GM12891 (cell line): Measurements from ENCODE around the gene TEX55. TPM values are rescaled to one million over a fixed set of nuclear protein-coding genes. Genes with fewer than 3 reads are reported as not detected.
"Not testable (repeated sequence)": the region's sequence is repeated elsewhere in the genome, so short reads cannot be mapped to it uniquely, and the experiment has no call there.

Experiments used
- DNase-seq: peaks from one replicate; pipeline ENCODE4 v3.0.0; 2011; ENCODE audit warnings: low spot score; ENCODE audit not compliant: insufficient read length
- FAIRE-seq: peaks from 2 replicates; lab custom pipeline; 2011; peaks lifted over from hg19 to GRCh38; lab: Jason Lieb, UNC
- PAX5 ChIP-seq: IDR thresholded peaks from 2 replicates; pipeline ENCODE4 v1.6.1; 2011; ENCODE audit warnings: low read length, moderate library complexity, mild to moderate bottlenecking; ENCODE audit not compliant: insufficient read depth, severe bottlenecking
- POLR2A ChIP-seq: IDR thresholded peaks from 2 replicates; pipeline ENCODE4 v1.6.1; 2011; ENCODE audit warnings: low read depth, low read length, control low read depth
- POLR2AphosphoS5 ChIP-seq: IDR thresholded peaks from 2 replicates; pipeline ENCODE4 v1.6.1; 2011; ENCODE audit warnings: low read depth, low read length, control low read depth
- POU2F2 ChIP-seq: IDR thresholded peaks from 2 replicates; pipeline ENCODE4 v1.6.1; 2011; ENCODE audit warnings: low read depth, mild to moderate bottlenecking, control low read depth, low read length, moderate library complexity
- SPI1 ChIP-seq: IDR thresholded peaks from 2 replicates; pipeline ENCODE4 v1.6.1; 2011; ENCODE audit warnings: low read depth, low read length, control low read depth
- TAF1 ChIP-seq: IDR thresholded peaks from 2 replicates; pipeline ENCODE4 v1.6.1; 2011; ENCODE audit warnings: low read depth, low read length, control low read depth
- polyA plus RNA-seq: library from polyadenylated mRNA; unstranded; fragments of >200 nt; gene quantifications from one replicate; pipeline ENCODE4 v1.2.1, GENCODE V29; 2012; ENCODE audit warnings: low read depth, missing spikeins, inconsistent platforms; ENCODE audit not compliant: missing spikeins

Gene TEX55
- not detected for polyA plus RNA-seq

DNA sequence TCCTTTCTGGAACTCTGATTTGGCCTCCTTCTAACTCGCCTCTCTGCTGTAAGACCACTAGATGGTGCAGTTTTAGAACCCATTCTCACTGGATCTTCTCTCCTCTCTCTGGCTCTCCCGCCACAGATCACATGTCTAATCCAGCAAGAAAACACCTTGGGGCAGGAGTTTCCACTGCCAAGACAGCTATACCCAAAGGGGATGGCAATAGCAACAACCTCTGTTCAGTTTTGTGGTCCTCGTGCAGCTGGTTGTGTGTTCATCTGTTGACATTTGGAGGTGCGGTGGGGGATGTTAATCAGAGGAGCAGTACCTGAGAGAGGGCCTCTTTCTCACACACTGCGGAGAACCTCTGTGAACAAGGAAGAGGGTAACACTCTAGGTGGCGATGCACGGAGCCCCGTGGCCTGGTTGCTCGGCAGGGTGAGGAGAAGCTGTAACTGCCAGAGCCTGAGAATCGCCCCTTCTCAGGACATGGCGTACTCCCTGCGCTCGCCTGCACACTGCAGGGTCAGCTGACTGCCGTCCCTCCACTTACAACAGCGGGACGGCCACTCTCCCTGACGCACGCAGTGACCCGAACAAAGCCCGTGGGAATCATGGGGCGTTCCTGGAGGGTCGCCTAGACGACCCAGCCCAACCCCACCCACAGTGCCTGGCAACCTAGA is at the start of gene TEX55:
Gene TEX55, plus strand, starts transcription at position 666 of the 668 bp plus-strand sequence. CDS start 25 bp downstream, outside the sequence.
- TF ChIP-seq POU2F2 (no peak), TAF1 (no peak), PAX5 (no peak), POLR2AphosphoS5 (no peak), POLR2A (no peak), SPI1 (no peak)
- FAIRE-seq (peak; percentile 72), DNase-seq (peak; percentile 25)

GRCh38 chr3:119098003-119098402 is 48.0 kb upstream of the TEX55 start:
- DNase-seq (no peak), FAIRE-seq (no peak)
- TF ChIP-seq SPI1 = no peak
- TF ChIP-seq PAX5 = no peak
- TF ChIP-seq TAF1 = no peak
- no peak for TF ChIP-seq POLR2A
- TF ChIP-seq POU2F2 = no peak
- TF ChIP-seq POLR2AphosphoS5 = no peak

DNA sequence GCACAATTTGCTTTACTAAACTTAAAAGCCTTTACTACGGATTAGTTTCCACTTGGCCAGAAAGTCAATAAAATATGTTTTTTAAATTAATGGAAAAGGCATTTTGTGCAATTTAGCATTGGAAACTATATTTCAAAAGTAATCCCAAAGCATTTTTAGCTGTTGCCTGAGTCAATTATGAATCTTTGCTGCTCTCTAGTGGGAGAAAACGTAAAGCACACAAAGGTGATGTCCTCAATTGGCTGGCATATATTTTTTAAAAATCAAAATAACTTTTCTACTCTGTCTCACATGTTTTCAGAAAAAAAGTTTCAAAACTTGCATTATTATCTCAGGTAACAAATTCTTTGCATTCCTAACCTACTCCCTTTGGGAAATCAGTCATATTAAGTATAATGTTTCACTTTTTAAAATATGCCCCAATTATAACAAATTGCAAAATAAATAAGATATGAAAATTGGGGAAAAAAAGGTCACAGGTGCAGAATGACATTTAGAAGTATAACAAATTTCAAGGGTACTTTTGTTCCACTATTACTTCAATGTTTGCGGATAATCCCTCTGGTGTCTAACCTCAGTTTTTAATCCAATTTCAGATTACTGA is 47.2 kb upstream of the TEX55 start:
- DNase-seq (no peak), FAIRE-seq (no peak)
- TF ChIP-seq POU2F2 = no peak
- no peak for TF ChIP-seq POLR2A
- TF ChIP-seq POLR2AphosphoS5 = no peak
- no peak for TF ChIP-seq SPI1
- no peak for TF ChIP-seq PAX5
- no peak for TF ChIP-seq TAF1

GRCh38 chr3:119099785-119100184 is 46.2 kb upstream of the TEX55 start:
- TF ChIP-seq POLR2AphosphoS5 = no peak
- TF ChIP-seq POLR2A = no peak
- no peak for TF ChIP-seq SPI1
- no peak for TF ChIP-seq POU2F2
- no peak for TF ChIP-seq TAF1
- no peak for TF ChIP-seq PAX5
- no peak for FAIRE-seq
- no peak for DNase-seq

- FAIRE-seq (no peak), DNase-seq (no peak)
- TF ChIP-seq SPI1 = no peak
- TF ChIP-seq POU2F2 = no peak
- no peak for TF ChIP-seq POLR2A
- TF ChIP-seq TAF1 = no peak
- no peak for TF ChIP-seq PAX5
- no peak for TF ChIP-seq POLR2AphosphoS5
Observed at GRCh38 chr3:119104031-119104430, 41.9 kb upstream of the TEX55 start.

DNA sequence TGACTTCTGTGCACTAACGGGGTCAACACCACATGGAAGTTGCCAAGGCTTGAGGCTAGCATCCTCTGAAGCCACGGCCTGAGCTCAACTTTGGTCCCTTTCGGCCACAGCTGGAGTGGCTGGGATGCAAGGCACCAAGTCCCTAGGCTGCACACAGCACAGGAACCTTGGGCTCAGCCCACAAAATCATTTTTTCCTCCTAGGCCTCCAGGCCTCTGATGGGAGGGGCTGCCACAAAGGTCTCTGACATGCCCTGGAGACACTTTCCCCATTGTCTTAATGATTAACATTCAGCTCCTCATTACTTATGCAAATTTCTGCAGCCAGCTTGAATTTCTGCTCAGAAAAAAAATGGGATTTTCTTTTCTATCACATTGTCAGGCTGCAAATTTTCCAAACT is 27.6 kb upstream of the TEX55 start:
- not testable (repeated sequence) for FAIRE-seq, DNase-seq

DNA sequence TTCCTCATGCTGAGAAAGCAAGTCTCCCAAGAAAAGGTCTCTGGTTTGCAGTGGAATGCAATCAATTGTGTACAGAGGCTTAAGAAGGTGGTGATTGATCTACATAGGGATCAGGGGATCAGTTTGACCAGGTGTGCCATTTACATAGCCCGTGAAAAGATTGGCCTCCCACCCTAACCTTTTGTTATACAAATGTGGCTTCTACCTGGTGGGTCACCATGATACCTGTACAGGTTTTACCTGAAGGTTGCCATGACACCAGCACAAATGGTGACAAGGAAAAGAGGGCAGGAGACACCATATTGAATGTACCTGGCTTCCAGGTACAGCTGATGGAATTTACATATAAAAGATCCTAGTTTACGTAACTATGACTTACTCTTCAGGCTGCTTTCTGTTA is 25.5 kb upstream of the TEX55 start:
- no peak for FAIRE-seq
- no peak for TF ChIP-seq TAF1
- no peak for DNase-seq

- FAIRE-seq = no peak
- DNase-seq = no peak
- TF ChIP-seq POLR2AphosphoS5 (no peak), POU2F2 (no peak), SPI1 (no peak), TAF1 (no peak), PAX5 (no peak), POLR2A (no peak)
Observed at GRCh38 chr3:119122350-119122749, 23.6 kb upstream of the TEX55 start.

DNA sequence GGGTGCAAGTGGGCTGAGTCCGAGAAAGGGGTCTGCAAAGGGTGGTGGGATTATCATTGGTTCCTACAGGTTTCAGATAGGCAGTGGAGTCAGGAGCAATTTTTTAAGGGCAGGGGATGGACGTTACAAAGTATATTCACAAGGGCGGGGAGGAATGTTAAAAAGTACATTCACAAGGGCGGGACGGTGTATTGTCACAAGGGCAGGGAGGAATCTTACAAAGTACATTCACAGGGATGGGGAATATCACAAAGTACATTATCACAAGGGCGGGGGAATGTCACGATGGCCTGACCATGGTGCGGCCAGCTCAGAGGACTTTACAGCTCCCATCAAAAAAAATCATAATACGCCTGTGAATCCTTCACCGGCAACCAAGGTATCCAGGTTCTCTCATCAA is 20.6 kb upstream of the TEX55 start:
- FAIRE-seq (no peak), DNase-seq (no peak)
- TF ChIP-seq POU2F2 (no peak), POLR2A (no peak), POLR2AphosphoS5 (no peak), PAX5 (no peak), TAF1 (no peak), SPI1 (no peak)

DNA sequence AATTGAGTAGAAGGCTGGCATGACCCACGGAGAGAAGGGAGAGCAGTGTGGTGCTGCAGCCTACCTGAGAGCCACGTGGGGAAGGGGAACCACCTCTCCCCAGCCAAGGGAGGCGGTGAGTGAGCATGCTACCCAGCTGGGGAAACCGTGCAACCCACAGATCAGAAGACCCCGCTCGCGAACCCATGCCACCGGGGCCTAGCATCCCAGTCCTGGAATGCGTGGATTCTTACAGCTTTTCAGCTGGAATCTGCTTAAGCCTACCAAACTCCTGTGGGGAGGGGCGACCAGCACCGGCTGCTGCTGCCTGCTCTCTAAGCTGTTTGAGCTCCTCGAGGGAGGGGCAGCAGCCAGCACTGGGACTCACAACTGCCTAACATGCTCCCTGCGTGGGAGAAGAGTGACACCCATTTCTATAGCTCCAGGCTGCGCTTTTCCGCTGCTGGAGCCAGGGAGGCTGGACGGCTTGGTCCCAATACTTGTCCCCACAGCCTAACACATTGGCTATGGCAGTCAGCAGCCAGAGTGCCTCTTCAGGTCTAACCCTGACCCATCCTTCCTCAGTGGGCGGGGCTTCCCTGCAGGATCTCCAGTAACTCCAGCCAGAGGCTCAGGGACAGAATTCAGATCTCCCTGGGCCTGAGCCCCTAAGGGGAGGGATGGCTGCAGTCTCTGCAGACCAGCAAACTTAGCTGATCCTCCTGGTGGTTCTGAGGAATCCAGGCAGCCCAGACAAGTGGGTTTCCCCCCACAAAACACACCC is 20.0 kb upstream of the TEX55 start:
- DNase-seq (no peak), FAIRE-seq (no peak)

DNA sequence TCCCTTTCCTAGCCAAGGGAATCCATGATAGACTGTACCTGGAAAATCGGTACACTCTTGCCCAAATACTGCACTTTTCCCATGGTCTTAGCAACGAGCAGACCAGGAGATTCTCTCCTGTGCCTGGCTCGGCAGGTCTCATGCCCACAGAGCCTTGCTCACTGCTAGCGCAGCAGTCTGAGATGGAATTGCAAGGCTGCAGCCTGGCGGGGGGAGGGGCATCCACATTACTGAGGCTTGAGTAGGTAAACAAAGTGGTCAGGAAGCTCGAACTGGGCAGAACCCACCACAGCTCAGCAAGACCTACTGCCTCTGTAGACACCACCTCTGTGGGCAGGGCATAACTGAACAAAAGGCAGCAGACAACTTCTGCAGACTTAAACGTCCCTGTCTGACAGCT is 15.7 kb upstream of the TEX55 start:
- not testable (repeated sequence) for FAIRE-seq, DNase-seq

More for the DNA sequence above, 20.0 kb upstream of the TEX55 start:
- TF ChIP-seq POLR2AphosphoS5 (no peak), POU2F2 (no peak), PAX5 (no peak), POLR2A (no peak), TAF1 (no peak), SPI1 (no peak)

DNA sequence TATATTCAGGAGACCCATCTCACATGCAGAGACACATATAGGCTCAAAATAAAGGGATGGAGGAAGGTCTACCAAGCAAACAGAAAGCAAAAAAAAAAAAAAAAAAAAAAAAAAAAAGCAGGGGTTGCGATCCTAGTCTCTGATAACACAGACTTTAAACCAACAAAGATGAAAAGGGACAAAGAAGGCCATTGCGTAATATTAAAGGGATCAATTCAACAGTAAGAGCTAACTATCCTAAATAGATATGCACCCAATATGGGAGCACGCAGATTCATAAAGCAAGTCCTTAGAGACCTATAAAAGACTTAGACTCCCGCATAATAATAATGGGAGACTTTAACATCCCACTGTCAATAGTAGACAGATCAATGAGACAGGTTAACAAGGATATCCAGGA is 13.7 kb upstream of the TEX55 start:
- not testable (repeated sequence) for FAIRE-seq

DNA sequence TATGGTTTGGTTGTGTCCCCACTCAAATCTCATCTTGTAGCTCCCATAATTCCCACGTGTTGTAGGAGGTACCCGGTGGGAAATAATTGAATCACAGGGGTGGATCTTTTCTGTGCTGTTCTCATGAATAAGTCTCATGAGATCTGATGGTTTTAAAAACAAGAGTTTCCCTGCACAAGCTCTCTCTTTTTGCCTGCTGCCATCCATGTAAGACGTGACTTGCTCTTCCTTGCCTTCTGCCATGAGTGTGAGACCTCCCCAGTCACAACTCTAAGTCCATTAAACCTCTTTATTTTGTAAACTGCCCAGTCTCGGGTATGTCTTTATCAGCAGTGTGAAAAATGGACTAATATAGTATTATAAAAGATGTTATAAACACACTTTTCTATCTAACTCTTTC is 6.6 kb upstream of the TEX55 start:
- not testable (repeated sequence) for DNase-seq, FAIRE-seq

More for the DNA sequence above, 13.7 kb upstream of the TEX55 start:
- not testable (repeated sequence) for DNase-seq
